CD4-positive, alpha-beta T cell treated with Interleukin-21 for 1 hour (primary cell): ENCODE results near the gene CNKSR1.

Source experiments
- DNase-seq: peaks from one replicate; pipeline ENCODE4 v3.0.0-alpha.2; 2020

CNKSR1 gene

GRCh38 chr1:26177182-26177684, at the start of gene CNKSR1:
Gene CNKSR1, plus strand, starts transcription at chr1:26177491. Its CDS starts 57 bp downstream, at chr1:26177548.
- peak; percentile 22 for DNase-seq

GRCh38 chr1:26129778-26130177, 47.5 kb upstream of the CNKSR1 start:
- DNase-seq = no peak

GRCh38 chr1:26130695-26131094, 46.6 kb upstream of the CNKSR1 start:
- DNase-seq = no peak

- no peak for DNase-seq
Measured at GRCh38 chr1:26132128-26132833, 45.0 kb upstream of the CNKSR1 start.

- no peak for DNase-seq
Measured at GRCh38 chr1:26132834-26133167, 44.5 kb upstream of the CNKSR1 start.

GRCh38 chr1:26134466-26134865, 42.8 kb upstream of the CNKSR1 start:
- no peak for DNase-seq

GRCh38 chr1:26138974-26139558, 38.2 kb upstream of the CNKSR1 start:
- DNase-seq = no peak

- no peak for DNase-seq
Measured at GRCh38 chr1:26142159-26142558, 35.1 kb upstream of the CNKSR1 start.

- peak; percentile 77 for DNase-seq
Measured at GRCh38 chr1:26145041-26145959, 32.0 kb upstream of the CNKSR1 start.

GRCh38 chr1:26145960-26146294, 31.4 kb upstream of the CNKSR1 start:
- DNase-seq = no peak

- DNase-seq = no peak
Measured at GRCh38 chr1:26148887-26149286, 28.4 kb upstream of the CNKSR1 start.

- no peak for DNase-seq
Measured at GRCh38 chr1:26153966-26154532, 23.2 kb upstream of the CNKSR1 start.

GRCh38 chr1:26154750-26155149, 22.5 kb upstream of the CNKSR1 start:
- DNase-seq = no peak

GRCh38 chr1:26155370-26156284, 21.7 kb upstream of the CNKSR1 start:
- no peak for DNase-seq

GRCh38 chr1:26156285-26157038, 20.8 kb upstream of the CNKSR1 start:
- no peak for DNase-seq

GRCh38 chr1:26158271-26158907, 18.9 kb upstream of the CNKSR1 start:
- no peak for DNase-seq

- no peak for DNase-seq
Measured at GRCh38 chr1:26158908-26159742, 18.2 kb upstream of the CNKSR1 start, which contains the start of gene FAM110D. Gene FAM110D, plus strand, starts transcription at chr1:26159079. Its CDS starts 2,213 bp downstream, at chr1:26161292.

GRCh38 chr1:26159743-26160039, 17.6 kb upstream of the CNKSR1 start:
- no peak for DNase-seq

- DNase-seq = no peak
Measured at GRCh38 chr1:26160527-26161414, 16.5 kb upstream of the CNKSR1 start.
